NCI-H2227 treated with DMSO at 0.1 percent for 48 hours (cell line): ENCODE data around the gene RBM18.

Experiments used
- DNase-seq: peaks from one replicate; lab custom pipeline; 2025; lab: John Stamatoyannopoulos, UW

RBM18 gene

GRCh38 chr9:122264360-122265148, at the start of gene RBM18, which contains the start of gene MRRF:
Gene RBM18 (minus strand): TSS chr9:122264840. CDS start chr9:122261492, 3,348 bp downstream.
Gene MRRF (plus strand): TSS chr9:122264882. CDS start chr9:122270892, 6,010 bp downstream.
- DNase-seq: peak; percentile 73

GRCh38 chr9:122314165-122314564, 49.5 kb upstream of the RBM18 start:
- no peak for DNase-seq

GRCh38 chr9:122309861-122310260, 45.2 kb upstream of the RBM18 start:
- DNase-seq: no peak

GRCh38 chr9:122307925-122308324, 43.3 kb upstream of the RBM18 start:
- no peak for DNase-seq

- DNase-seq: no peak
These were observed 42.4 kb upstream of the RBM18 start for GRCh38 chr9:122307061-122307460.

- no peak for DNase-seq
These were observed 37.8 kb upstream of the RBM18 start for GRCh38 chr9:122302237-122303093.

GRCh38 chr9:122297512-122297911, 32.9 kb upstream of the RBM18 start:
- no peak for DNase-seq

- DNase-seq: no peak
These were observed 29.9 kb upstream of the RBM18 start for GRCh38 chr9:122294531-122294930.

GRCh38 chr9:122291458-122291857, 26.8 kb upstream of the RBM18 start:
- DNase-seq: no peak

GRCh38 chr9:122287214-122287720, 22.6 kb upstream of the RBM18 start:
- no peak for DNase-seq

GRCh38 chr9:122286764-122287163, 22.1 kb upstream of the RBM18 start:
- no peak for DNase-seq

GRCh38 chr9:122281368-122281767, 16.7 kb upstream of the RBM18 start:
- DNase-seq: no peak

- no peak for DNase-seq
These were observed 12.8 kb upstream of the RBM18 start for GRCh38 chr9:122277285-122277897.

GRCh38 chr9:122276096-122276495, 11.5 kb upstream of the RBM18 start:
- DNase-seq: no peak

- DNase-seq: no peak
These were observed 9.4 kb upstream of the RBM18 start for GRCh38 chr9:122274055-122274454.

GRCh38 chr9:122268041-122268814, 3.6 kb upstream of the RBM18 start:
- no peak for DNase-seq

- peak; percentile 23 for DNase-seq
These were observed 692 bp upstream of the RBM18 start for GRCh38 chr9:122265149-122265915.

GRCh38 chr9:122263699-122264349, 816 bp downstream of the RBM18 start:
- no peak for DNase-seq

- no peak for DNase-seq
These were observed 2.6 kb downstream of the RBM18 start for GRCh38 chr9:122262073-122262472.

- DNase-seq: no peak
These were observed 3.2 kb downstream of the RBM18 start for GRCh38 chr9:122261469-122261881.
